ENCODE measurements around the gene SCUBE3.
A peak's percentile ranks its signal among the peaks of the same experiment; 100 is the strongest.

Gene SCUBE3

GRCh38 chr6:35199866-35200265 lies 13.9 kb upstream of the SCUBE3 start:
- TF ChIP-seq RARB (CRISPR knock-in tag; IDR thresholded peaks at IDR 0.05) = no peak
- TF ChIP-seq ZNF8 (CRISPR knock-in tag; IDR thresholded peaks at IDR 0.05) = no peak
- TF ChIP-seq CSDC2 (CRISPR knock-in tag; IDR thresholded peaks at IDR 0.05) = no peak
- no peak for TF ChIP-seq OSR1 (CRISPR knock-in tag; IDR thresholded peaks at IDR 0.05)
- no peak for TF ChIP-seq ZNF565 (CRISPR knock-in tag; conservative IDR thresholded peaks at IDR 0.05; ENCODE audit: low read depth)
- TF ChIP-seq BACH2 (CRISPR knock-in tag; IDR thresholded peaks at IDR 0.05; ENCODE audit: borderline replicate concordance) = no peak
- no peak for TF ChIP-seq ZC3H10 (CRISPR knock-in tag; IDR thresholded peaks at IDR 0.05)
- TF ChIP-seq ISL1 (CRISPR knock-in tag; IDR thresholded peaks at IDR 0.05) = no peak
- no peak for TF ChIP-seq GLIS3 (CRISPR knock-in tag; IDR thresholded peaks at IDR 0.05)
- TF ChIP-seq PATZ1 (CRISPR knock-in tag; IDR thresholded peaks at IDR 0.05; ENCODE audit: borderline replicate concordance) = no peak
- TF ChIP-seq CSRNP3 (CRISPR knock-in tag; IDR thresholded peaks at IDR 0.05) = no peak
- no peak for TF ChIP-seq TCF4 (CRISPR knock-in tag; IDR thresholded peaks at IDR 0.05; ENCODE audit: borderline replicate concordance)
- no peak for TF ChIP-seq ESRRG (CRISPR knock-in tag; IDR thresholded peaks at IDR 0.05)
- no peak for TF ChIP-seq PPARA (CRISPR knock-in tag; IDR thresholded peaks at IDR 0.05; ENCODE audit: borderline replicate concordance)
- no peak for TF ChIP-seq ARNTL (CRISPR knock-in tag; IDR thresholded peaks at IDR 0.05; ENCODE audit: borderline replicate concordance, low read depth)
- no peak for TF ChIP-seq TOX (CRISPR knock-in tag; IDR thresholded peaks at IDR 0.05; ENCODE audit: borderline replicate concordance)
- no peak for TF ChIP-seq CREB5 (CRISPR knock-in tag; IDR thresholded peaks at IDR 0.05; ENCODE audit: low read depth)
- no peak for TF ChIP-seq TSHZ2 (CRISPR knock-in tag; IDR thresholded peaks at IDR 0.05)
- TF ChIP-seq POU6F1 (CRISPR knock-in tag; IDR thresholded peaks at IDR 0.05; ENCODE audit: borderline replicate concordance, low read depth) = no peak
- no peak for TF ChIP-seq SNAI2 (CRISPR knock-in tag; IDR thresholded peaks at IDR 0.05)
- ATAC-seq = no peak

- ATAC-seq = peak; percentile 24; the same call in 2 of the 3 replicates
- no peak for TF ChIP-seq TSHZ2 (CRISPR knock-in tag; IDR thresholded peaks at IDR 0.05)
- no peak for TF ChIP-seq SNAI2 (CRISPR knock-in tag; IDR thresholded peaks at IDR 0.05)
- no peak for TF ChIP-seq GLIS3 (CRISPR knock-in tag; IDR thresholded peaks at IDR 0.05)
- TF ChIP-seq ZFP3 (CRISPR knock-in tag; IDR thresholded peaks at IDR 0.05) = no peak
These were observed 11.7 kb upstream of the SCUBE3 start for GRCh38 chr6:35202066-35202546.

All from SK-N-SH treated with all-trans-retinoic acid at 6 μM for 48 hours (cell line).